GM19035 (cell line): ENCODE results near the gene PRM2.
"Not testable (repeated sequence)": the region's sequence is repeated elsewhere in the genome, so short reads cannot be mapped to it uniquely, and the experiment has no call there.

Experiments
- ATAC-seq: cut with Tn5 transposase; IDR thresholded peaks from one replicate; pipeline ENCODE4 v1.9.1; 2021; ENCODE audit not compliant: unreplicated experiment

PRM2 gene

GRCh38 chr16:11290102-11290893, 14.0 kb upstream of the PRM2 start:
- no peak for ATAC-seq

- ATAC-seq = not testable (repeated sequence)
Observed at GRCh38 chr16:11289696-11290095, 13.4 kb upstream of the PRM2 start.

GRCh38 chr16:11289202-11289601, 12.9 kb upstream of the PRM2 start:
- ATAC-seq = no peak

GRCh38 chr16:11285842-11286241, 9.6 kb upstream of the PRM2 start:
- ATAC-seq = no peak

GRCh38 chr16:11283820-11284248, 7.6 kb upstream of the PRM2 start:
- ATAC-seq = no peak

- ATAC-seq = no peak
Observed at GRCh38 chr16:11280616-11281522, 4.6 kb upstream of the PRM2 start, which contains the start of gene PRM1. PRM1 (minus strand) TSS chr16:11281330; CDS start chr16:11281238, 92 bp downstream.

- ATAC-seq = no peak
Observed at GRCh38 chr16:11278681-11279628, 2.7 kb upstream of the PRM2 start.

- ATAC-seq = no peak
Observed at GRCh38 chr16:11277607-11278337, 1.5 kb upstream of the PRM2 start.

- ATAC-seq = no peak
Observed at GRCh38 chr16:11276896-11277593, 765 bp upstream of the PRM2 start.

GRCh38 chr16:11274964-11275363, 1.3 kb downstream of the PRM2 start:
- ATAC-seq = no peak

- no peak for ATAC-seq
Observed at GRCh38 chr16:11273721-11274324, 2.5 kb downstream of the PRM2 start.

GRCh38 chr16:11272921-11273720, 3.2 kb downstream of the PRM2 start, which contains the start of gene PRM3:
PRM3 (minus strand) TSS chr16:11273629; CDS start chr16:11273595, 34 bp downstream.
- ATAC-seq = no peak

GRCh38 chr16:11272484-11272883, 3.8 kb downstream of the PRM2 start:
- ATAC-seq = no peak

- no peak for ATAC-seq
Observed at GRCh38 chr16:11271610-11272009, 4.7 kb downstream of the PRM2 start.

GRCh38 chr16:11270602-11271162, 5.6 kb downstream of the PRM2 start:
- no peak for ATAC-seq

GRCh38 chr16:11268921-11269375, 7.3 kb downstream of the PRM2 start, which contains the start of gene TNP2:
TNP2 (minus strand) TSS chr16:11269325; CDS start chr16:11269262, 63 bp downstream.
- ATAC-seq = no peak

GRCh38 chr16:11265124-11265523, 11.2 kb downstream of the PRM2 start:
- ATAC-seq = no peak
